Measurements from ENCODE around the gene RBM33.

DNA sequence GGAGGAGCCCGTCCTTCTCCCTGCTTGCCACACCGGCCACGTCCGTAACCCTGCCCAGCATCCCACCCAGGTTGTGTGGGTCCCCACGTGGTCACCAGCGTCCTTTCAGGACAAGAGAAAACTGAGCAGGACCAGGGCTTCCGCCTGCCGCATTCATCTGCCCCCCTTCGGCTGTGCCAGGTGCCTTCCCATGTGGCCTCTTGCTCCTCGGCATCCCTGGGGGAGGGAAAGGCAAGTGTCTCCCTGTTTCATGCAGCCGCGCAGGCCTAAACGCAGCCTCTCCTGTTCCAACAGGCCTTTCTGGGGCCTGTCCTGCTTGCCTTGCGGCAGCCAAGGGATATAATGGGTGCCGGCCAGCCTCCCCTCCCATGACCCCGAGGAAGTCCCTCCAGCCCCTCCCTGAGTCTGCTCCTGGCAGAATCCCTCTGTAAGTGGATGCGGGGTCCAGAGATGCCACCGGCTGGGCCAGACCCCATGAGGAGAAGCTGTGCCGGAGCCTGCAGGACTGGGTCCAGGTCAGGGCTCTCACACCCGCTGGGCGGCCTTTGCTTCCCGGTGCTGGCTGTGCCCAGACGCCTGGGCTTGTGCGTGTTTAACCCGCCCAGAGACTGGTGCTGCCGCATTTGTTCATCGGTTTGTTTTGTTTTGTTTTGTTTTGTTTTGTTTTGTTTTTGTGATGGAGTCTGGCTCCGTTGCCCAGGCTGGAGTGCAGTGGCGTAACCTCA is 144.7 kb downstream of the RBM33 start:
- TF ChIP-seq YY1 (IDR thresholded peaks at IDR 0.05; ENCODE audit: low read depth) (no peak), EP300 (IDR thresholded peaks at IDR 0.05; ENCODE audit: borderline replicate concordance) (no peak), CREB1 (IDR thresholded peaks at IDR 0.05; ENCODE audit: low read depth) (no peak), TCF12 (IDR thresholded peaks at IDR 0.05; ENCODE audit: low read depth) (no peak), RAD21 (IDR thresholded peaks at IDR 0.05; ENCODE audit: low read depth) (no peak), ZBTB7A (IDR thresholded peaks at IDR 0.05; ENCODE audit: low read depth) (no peak), TAF1 (IDR thresholded peaks at IDR 0.05; ENCODE audit: low read depth) (no peak), NFIC (IDR thresholded peaks at IDR 0.05) (no peak), FOXM1 (IDR thresholded peaks at IDR 0.05; ENCODE audit: borderline replicate concordance, low read depth) (no peak), TEAD4 (IDR thresholded peaks at IDR 0.05) (no peak), EGR1 (IDR thresholded peaks at IDR 0.05) (no peak)
- TF ChIP-seq, protein P1, sequence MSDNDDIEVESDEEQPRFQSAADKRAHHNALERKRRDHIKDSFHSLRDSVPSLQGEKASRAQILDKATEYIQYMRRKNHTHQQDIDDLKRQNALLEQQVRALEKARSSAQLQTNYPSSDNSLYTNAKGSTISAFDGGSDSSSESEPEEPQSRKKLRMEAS (IDR thresholded peaks at IDR 0.05) = no peak
- TF ChIP-seq, protein P2, sequence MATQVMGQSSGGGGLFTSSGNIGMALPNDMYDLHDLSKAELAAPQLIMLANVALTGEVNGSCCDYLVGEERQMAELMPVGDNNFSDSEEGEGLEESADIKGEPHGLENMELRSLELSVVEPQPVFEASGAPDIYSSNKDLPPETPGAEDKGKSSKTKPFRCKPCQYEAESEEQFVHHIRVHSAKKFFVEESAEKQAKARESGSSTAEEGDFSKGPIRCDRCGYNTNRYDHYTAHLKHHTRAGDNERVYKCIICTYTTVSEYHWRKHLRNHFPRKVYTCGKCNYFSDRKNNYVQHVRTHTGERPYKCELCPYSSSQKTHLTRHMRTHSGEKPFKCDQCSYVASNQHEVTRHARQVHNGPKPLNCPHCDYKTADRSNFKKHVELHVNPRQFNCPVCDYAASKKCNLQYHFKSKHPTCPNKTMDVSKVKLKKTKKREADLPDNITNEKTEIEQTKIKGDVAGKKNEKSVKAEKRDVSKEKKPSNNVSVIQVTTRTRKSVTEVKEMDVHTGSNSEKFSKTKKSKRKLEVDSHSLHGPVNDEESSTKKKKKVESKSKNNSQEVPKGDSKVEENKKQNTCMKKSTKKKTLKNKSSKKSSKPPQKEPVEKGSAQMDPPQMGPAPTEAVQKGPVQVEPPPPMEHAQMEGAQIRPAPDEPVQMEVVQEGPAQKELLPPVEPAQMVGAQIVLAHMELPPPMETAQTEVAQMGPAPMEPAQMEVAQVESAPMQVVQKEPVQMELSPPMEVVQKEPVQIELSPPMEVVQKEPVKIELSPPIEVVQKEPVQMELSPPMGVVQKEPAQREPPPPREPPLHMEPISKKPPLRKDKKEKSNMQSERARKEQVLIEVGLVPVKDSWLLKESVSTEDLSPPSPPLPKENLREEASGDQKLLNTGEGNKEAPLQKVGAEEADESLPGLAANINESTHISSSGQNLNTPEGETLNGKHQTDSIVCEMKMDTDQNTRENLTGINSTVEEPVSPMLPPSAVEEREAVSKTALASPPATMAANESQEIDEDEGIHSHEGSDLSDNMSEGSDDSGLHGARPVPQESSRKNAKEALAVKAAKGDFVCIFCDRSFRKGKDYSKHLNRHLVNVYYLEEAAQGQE (IDR thresholded peaks at IDR 0.05; ENCODE audit: low read depth) = no peak
- TF ChIP-seq, protein P3, sequence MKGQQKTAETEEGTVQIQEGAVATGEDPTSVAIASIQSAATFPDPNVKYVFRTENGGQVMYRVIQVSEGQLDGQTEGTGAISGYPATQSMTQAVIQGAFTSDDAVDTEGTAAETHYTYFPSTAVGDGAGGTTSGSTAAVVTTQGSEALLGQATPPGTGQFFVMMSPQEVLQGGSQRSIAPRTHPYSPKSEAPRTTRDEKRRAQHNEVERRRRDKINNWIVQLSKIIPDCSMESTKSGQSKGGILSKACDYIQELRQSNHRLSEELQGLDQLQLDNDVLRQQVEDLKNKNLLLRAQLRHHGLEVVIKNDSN (IDR thresholded peaks at IDR 0.05) = no peak
